NCI-H1092 (cell line): ENCODE data around the gene WNT8B.

Experiments
- DNase-seq: peaks from one replicate; lab custom pipeline; 2025; lab: John Stamatoyannopoulos, UW

WNT8B gene, protein sequence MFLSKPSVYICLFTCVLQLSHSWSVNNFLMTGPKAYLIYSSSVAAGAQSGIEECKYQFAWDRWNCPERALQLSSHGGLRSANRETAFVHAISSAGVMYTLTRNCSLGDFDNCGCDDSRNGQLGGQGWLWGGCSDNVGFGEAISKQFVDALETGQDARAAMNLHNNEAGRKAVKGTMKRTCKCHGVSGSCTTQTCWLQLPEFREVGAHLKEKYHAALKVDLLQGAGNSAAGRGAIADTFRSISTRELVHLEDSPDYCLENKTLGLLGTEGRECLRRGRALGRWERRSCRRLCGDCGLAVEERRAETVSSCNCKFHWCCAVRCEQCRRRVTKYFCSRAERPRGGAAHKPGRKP

DNA sequence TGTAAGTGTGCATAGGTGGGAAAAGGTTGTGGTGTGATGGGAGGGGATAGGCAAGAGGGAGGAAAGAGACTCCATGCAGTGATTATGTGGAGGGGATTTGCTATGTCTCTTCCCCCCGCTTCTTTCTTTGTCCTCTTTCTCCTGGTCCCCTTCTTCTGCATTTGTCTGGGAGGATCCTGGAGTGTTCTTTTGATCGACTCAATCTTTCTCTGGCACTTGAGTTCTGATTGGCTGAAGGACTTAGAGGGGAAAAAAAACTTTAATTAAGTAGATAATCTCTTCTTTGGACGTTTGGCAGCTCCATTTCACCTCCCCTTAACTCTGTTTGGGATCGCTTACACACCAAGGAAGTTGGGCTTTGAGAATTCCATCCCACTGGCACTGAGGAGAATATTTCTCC lies at the start of gene WNT8B:
WNT8B (plus strand) TSS at position 301 of the 400 bp plus-strand sequence. CDS start 160 bp downstream, outside the sequence.
- DNase-seq = no peak

DNA sequence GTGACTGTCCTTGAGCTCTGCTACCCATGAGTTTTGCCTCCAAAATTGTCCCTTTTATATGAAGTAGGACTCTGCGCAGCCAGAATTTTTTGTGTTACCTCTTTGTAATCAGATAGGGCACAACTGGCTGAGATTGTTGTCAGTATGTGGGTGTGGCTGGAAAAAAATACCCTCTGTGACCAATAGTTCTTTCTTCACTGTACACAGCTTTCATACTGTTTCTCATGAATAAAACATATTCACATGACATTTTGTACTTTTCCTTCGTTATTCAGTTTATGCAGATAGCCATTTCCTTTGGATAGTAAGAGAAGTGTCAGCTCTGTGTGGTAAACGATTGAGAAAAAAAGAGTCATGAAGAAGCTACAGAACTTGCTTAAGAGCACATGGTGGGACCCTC lies 49.6 kb upstream of the WNT8B start:
- no peak for DNase-seq

DNA sequence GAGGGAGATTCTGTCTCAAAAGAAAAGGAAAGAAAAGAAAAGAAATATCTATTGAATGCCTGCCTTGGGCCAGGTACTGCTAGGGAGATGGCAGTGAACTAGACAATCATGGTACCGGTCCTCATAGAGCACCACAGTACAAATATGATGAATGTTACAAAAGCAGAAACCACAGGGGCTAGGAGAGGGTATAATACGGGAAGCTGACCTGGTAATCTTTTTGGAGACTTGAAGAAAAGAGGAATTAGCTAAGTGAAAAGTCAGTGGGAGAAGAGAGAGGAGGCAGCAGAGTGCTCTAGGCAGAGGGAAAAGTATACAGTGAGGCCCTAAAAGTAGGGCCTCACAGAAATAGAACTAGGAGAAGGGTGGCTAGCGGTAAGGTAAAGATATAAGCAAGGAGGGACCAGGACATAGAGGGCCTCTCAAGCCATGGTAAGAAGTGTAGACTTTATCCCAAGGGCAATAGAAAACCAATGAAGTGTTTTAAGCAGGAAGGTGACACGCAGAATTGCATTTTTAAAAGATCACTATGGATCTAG lies 42.8 kb upstream of the WNT8B start:
- no peak for DNase-seq

DNA sequence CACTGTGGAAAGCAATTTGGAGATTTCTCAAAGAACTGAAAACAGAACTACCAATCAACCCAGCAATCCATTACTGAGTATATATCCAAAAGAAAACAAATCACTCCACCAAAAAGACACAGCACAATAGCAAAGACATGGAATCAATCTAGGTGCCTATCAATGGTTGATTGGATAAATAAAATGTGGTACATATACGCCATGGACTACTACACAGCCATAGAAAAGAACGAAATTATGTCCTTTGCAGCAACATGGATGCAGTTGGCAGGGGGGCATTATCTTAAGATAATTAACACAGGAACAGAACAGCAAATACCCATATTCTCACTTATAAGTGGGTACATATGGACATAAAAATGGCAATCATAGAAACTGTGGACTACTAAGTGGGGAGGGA lies 35.4 kb upstream of the WNT8B start:
- DNase-seq = no peak

DNA sequence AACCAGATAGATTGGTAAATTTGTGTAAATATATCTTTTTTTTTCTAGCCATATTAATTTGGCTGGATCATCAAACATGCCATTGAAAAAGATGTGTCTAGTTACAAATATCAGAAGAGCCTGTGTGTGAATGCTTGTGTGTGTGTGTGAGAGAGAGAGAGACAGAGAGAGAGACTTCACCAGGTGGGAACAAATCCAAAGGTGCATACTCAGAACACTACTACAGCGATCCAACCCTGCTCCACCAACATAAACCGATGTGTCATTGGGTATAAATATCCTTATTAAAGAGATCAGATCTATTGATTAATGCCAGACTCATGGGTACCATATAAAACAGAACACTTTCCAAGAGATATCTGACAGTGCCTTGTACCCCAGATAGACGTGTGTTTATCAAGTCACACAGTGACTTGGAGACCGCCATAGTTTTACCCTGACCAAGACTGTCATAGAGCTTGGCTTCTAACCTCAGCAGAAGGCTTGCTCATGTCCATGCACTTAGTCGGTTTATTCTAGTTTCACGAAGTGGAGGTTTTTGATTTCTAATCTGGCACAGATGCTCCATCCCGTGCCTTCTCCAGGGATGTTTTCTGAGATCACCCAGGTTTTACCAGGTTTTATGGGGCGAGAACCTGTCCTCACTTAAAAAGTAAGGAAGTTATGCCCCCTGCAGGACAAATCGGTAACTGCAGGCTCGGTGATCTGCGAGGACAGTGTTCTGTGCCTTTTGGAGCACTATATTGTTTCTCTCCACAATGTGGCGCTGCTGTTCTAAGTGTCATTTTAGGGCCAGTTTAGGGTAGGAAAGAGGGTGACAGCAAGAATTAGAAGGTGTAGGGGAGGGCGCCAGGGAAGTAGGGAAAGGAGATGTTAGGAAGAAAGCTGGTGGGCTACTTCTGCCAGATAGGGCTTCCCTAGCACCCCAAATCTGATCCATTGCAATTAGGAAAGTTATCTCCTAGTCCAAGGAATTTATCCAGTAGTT lies 29.3 kb upstream of the WNT8B start:
- peak; percentile 90 for DNase-seq

DNA sequence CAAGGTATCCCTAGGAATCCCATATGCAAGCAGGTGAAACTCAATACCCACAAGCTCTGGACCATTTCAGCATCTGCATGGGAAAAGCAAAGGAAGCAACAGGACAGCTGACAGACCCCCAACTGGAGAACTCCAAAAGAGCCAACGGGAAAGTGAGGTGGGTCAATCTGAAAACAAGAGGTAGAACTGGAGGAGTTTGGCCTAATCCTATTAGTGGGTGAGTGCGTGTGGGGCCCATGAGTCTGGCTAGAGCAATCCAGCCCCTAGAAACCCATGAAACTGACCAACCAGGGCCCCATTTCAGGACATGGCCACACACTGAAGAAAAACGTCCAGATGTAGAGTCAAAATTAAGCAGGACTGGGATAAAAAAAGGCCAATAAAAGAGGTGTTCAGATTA lies 26.6 kb upstream of the WNT8B start:
- DNase-seq = no peak

DNA sequence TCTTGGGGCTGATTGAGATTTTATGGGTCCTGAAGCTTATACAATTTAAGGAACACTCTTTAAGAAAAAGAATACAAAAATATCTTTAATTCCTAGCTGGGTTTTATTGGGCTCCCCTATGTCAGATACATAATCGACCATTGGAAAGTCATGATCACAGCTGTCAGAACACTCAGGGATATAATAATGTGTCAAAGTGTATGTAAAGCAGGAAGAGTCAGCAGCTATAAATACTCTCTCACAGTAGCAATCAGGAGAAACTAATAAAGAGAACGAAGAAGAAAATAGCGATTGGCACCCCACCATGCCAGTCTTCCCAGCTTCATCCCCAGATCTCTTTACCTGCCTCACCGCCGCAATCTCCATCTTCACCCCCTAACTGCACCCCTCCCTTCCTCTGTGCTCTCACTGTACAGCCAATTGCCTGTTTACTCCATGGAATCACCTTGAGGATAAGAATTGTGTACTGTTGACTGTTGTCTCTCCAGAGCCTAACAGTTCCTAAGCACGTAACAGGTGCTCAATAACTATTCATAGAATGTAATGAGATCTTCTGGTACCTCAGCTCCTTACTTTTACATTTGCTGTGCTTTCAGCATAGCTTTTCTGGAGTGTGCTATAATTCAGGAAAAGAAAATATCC lies 24.0 kb upstream of the WNT8B start:
- DNase-seq = no peak

DNA sequence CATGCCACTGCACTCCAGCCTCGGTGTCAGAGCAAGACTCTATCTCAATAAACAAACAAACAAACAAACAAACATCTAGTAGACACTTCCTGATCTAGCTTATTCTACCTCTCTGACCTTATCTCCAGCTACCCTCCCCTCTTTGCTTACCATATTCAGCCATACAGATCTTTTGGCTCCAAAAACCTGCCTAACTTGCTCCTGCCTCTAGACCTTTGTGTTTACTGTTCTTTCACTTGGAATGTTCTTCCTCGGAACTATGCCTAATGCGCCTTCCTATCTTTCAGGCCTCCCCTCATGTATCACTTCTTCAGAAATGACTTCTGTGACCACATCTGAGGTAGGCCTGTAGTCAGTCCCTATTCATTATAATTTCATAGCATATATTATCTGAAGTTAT lies 20.3 kb upstream of the WNT8B start:
- no peak for DNase-seq

DNA sequence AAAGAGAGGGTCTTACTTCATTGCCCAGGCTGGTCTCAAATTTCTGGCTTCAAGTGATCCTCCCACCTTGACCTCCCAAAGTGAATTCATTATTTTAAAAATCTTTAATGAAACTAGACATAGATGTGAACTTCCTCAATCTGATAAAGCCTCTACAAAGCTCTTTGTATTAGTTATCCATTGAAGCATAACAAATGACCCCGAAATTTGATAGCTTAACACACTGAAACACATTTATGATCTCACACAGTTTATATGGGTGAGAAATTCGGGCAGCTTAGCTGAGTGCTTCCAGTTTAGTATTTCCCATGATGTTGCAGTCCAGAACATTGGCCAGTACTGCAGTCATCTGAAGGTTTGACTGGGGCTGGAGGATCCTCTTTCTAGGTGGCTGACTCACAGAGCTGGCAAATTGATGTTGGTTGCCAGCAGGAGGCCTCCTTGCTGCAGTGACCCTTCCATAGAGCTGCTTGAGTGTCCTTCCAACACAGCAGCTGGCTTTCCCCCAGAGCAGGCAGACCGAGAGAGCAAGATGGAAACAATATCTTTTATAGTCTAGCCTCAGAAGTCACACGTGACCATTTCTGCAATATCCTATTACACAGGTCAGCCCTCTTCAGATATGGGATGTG lies 16.6 kb upstream of the WNT8B start:
- DNase-seq = no peak

DNA sequence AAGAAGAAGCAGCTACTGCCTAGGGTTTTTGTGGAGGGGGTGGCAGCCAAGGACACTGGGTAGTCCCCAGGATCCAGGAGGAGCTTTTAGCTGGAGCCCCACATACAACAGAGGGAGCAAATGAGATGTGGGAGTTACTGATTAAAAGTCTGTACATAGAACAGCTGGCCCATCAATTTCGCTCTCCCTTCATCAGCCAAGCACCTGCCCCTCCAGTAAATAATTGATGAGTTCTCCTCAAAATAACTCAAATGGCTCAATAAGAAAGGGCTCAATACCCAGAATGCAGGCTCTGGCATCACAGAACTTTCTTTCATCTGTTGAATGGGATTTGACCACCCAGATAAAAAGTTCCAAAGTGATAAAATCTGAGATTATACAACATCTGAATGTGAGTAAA lies 15.1 kb upstream of the WNT8B start:
- DNase-seq = no peak

DNA sequence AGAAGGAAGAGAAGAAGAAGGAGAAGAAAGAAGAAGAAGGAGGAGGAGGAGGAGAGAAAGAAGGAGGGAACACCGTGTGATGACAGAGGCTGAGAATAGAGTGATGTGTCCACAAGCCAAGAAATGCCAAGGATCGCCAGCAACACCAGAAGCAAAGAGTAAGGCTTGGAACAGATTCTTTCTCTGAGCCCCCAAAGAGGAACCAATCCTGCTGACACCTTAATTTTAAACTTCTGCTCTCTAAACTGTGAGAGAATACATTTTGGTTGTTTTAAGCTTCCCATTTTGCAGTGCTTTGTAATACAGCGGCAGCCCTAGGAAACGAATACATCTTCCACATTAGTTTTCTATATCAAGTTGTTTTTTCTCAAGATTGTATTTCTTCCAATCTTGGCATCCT lies 13.9 kb upstream of the WNT8B start:
- DNase-seq = no peak

DNA sequence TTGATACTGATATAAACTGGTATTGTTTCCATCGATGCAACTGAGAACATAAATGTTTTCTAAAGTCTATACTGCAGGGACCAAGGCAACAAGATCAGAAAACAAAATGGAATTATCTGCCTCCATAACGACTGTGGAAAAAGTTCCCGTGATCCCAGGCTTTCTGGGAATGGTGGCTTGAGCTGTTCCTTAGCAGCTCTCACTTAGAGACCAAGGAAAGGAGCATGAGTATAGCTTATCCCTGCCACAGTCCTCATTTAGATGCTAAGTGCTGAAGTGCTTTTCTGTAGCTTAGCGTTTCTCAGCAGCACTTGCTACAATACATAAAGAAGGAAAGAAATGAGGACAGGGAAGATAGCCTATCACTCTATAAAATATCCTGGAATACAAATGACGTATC lies 5.5 kb downstream of the WNT8B start:
- no peak for DNase-seq

DNA sequence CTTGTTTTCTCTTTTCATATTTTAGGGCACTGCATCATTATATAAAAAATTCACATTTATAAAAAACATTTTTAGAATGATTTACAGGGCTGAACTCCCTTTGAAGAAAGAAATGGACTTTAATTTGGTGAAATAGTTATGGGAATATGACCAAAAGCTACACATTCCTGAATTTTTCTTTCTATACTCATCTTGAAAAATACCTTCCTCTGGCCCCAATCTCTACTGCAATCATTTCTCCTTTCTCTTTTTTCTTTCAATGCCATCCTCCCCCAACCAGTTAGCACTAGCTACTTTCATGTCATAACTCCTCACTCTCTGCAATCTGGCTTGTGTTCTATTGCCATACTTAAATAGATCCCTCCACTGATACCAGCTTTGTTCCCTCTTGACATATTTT lies 6.2 kb downstream of the WNT8B start:
- DNase-seq = no peak

DNA sequence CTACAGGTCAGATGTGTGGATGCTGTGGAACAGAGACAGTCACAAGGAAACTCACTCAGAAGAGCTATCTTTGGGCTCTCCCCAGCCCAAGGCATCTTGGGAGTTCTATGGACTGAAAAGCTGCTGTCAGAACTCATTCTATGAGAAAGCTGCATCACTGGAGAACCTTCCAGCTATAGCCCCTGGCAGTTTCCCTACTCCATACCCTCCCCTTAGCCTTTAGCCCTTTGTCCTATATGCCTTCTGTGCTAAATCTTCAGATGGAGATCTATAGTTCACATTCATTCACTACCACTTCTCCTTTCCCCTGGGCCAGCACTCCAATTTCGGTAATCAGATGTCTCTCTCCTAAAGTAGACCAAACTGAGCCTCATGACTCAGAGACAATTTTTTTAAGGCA lies 6.9 kb downstream of the WNT8B start:
- no peak for DNase-seq

DNA sequence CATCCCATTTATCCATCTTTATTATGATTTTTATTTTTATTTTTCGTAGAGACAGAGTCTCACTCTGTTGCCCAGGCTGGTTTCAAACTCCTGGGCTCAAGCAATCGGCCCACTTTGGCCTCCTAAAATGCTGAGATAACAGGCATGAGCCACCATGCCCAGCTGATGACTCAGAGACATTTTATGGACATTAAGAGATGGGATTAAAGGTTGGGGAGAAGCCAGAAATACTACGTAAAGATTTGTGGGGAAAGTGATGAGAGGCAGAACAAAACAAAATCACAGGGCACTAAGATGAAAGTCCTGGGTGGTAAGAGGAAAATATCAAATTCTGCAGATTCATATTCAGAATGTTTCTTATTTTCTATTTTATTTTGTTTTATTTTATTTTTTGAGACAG lies 7.6 kb downstream of the WNT8B start:
- no peak for DNase-seq

DNA sequence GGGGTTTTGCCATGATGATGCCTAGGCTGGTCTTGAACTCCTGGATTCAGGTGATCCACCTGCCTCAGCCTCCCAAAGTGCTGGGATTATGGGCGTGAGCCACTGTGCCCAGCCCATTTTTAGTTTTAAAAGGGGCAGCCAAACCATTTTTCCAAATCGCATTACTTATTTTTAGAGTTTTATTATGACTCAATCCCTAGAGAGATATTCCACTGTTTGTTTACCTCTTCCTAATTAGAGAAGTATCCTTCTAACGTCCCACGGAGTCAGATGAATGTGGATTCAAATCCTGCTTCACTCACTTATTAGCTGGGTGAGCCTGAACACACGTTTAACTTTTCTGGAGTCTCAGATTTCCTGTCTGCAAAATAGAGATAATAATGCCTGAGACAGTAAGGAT lies 15.2 kb downstream of the WNT8B start:
- DNase-seq = no peak

DNA sequence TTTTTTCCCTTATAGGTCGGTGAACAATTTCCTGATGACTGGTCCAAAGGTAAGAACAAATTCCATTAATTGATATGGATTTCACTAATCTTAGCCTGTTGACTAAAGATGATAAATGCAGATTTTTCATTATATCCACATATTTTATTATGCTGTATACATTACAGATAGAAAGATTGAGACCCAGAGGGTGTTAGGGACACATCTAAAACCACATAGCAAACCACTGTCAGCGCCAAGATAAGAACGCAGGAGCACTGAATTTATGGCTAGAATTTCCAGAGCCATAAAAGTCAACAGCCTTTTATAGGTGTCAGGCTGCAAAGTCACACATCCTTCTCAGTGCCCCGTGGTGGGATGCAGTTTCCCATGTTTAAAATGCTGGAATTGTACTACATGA lies 16.2 kb downstream of the WNT8B start:
- no peak for DNase-seq

DNA sequence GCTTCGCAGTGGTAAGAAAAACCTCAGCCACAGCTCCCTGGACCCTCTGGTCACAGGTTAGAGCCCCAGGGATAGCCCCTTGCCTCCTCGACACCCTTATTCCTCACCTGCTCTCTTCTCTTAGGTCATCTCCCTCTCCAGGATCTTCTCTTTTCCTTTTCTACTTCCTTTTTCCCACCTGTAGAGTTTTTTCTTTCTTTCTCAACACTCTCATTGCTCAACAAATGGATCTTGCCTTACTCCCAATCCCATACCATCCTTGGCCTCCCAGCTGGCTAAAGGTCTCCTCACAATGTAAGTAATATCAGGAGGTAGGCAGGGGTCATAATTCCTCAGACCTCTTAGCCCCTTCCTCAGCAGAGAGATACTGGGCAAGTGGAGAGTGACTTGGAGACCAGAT lies 17.2 kb downstream of the WNT8B start:
- DNase-seq = no peak

DNA sequence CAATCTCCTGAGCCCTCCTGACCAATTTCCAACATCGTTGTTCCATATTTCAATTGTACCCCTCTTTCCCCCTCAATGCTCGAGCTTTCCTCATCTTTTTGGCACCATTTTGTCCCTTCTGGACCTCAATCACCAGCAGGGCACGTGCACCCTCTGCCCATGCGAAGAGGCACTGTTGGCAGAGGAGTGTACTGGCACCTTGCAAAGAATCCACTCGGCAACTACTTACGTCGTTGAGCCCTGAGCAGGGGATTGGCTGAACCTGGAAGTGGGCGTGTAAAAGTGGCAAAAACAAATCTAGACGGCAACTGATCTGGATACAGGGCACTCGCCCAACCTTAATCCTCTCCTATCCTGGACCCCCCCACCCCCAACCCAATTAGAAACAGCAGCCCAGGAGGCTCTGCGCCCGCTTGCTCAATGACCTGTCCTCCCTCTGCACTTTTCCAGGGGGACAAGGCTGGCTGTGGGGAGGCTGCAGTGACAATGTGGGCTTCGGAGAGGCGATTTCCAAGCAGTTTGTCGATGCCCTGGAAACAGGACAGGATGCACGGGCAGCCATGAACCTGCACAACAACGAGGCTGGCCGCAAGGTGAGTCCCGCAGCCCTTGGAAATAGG lies 18.8 kb downstream of the WNT8B start:
- peak; percentile 75 for DNase-seq

DNA sequence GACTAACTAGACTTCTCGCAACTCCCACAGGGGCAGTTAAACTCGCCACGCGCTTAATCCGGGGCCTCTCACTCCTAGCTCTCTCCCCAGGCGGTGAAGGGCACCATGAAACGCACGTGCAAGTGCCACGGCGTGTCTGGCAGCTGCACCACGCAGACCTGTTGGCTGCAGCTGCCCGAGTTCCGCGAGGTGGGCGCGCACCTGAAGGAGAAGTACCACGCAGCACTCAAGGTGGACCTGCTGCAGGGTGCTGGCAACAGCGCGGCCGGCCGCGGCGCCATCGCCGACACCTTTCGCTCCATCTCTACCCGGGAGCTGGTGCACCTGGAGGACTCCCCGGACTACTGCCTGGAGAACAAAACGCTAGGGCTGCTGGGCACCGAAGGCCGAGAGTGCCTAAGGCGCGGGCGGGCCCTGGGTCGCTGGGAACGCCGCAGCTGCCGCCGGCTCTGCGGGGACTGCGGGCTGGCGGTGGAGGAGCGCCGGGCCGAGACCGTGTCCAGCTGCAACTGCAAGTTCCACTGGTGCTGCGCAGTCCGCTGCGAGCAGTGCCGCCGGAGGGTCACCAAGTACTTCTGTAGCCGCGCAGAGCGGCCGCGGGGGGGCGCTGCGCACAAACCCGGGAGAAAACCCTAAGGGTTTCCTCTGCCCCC lies 19.5 kb downstream of the WNT8B start:
- DNase-seq = peak; percentile 12

DNA sequence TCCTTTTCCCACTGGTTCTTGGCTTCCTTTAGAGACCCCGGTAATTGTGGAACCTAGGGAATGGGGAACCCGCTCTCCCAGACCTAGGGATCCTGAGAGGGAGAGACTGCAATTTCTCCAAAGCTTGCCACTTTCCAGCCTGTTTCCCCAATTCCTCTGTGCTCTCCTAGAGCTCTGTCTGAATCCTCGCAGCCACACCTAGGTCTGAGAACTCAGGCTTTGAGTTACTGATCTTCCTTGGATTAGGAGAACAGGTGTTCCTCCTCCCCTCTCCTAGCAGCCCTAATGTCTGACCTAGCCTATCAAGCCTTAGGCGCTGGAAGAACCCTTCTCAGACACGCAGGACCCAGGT lies 20.0 kb downstream of the WNT8B start:
- no peak for DNase-seq
